Measurements from ENCODE around the gene ACLY.

The ACLY gene

DNA sequence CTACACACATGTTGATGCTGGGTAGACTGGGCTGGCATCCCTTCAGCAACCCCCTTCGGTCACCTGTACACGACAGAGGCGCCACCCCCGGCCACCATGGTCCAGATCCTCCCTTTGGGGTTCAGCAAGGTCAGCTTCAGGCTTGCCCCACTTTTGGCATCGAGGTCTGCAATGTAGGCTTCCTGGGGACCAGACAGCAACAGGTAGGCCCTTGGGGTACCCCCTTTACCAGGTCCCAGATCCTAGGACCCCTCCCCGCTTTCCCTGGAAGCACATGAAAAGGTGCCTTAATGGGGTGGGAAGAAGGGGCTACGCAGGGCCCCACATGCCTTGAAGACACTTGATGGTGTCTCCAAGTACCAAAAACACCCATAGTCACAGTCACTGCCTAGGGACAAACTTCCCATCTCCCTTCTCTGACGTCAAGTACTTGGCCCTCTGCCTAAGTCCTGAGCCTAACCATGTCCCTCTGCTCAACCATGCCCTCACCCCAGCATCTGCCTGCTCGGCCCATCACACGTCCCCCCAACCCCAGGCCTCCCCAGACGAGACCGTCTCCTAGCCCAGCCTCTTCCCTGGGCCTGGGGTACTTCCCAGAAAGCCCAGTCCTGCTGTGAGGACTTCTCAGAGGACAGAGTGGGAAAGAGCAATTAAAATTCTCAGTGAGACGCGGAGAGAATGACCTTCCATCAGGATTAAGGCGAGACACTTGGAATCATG, 12.1 kb downstream of the ACLY start (continued):
- TF ChIP-seq KLF17 (tag by site-specific recombination; IDR thresholded peaks at IDR 0.05): no peak
- TF ChIP-seq KLF10 (tag by site-specific recombination; IDR thresholded peaks at IDR 0.05): no peak
- no peak for TF ChIP-seq ZNF202 (tag by site-specific recombination; IDR thresholded peaks at IDR 0.05; ENCODE audit: borderline replicate concordance)
- TF ChIP-seq ZNF184 (tag by site-specific recombination; IDR thresholded peaks at IDR 0.05): no peak
- TF ChIP-seq PRDM10 (tag by site-specific recombination; IDR thresholded peaks at IDR 0.05): 0 out of 2 replicates have a peak, but pooled peaks have one; percentile 17
- no peak for TF ChIP-seq ZNF830 (tag by site-specific recombination; IDR thresholded peaks at IDR 0.05; ENCODE audit: low read depth)
- TF ChIP-seq ZNF24 (tag by site-specific recombination; IDR thresholded peaks at IDR 0.05): no peak
- TF ChIP-seq ZNF558 (tag by site-specific recombination; IDR thresholded peaks at IDR 0.05): no peak
- TF ChIP-seq ZNF629 (tag by site-specific recombination; IDR thresholded peaks at IDR 0.05): peak; percentile 53; the same call in 1 of the 2 replicates
- no peak for TF ChIP-seq ZNF132 (tag by site-specific recombination; IDR thresholded peaks at IDR 0.05; ENCODE audit: borderline replicate concordance)
- no peak for TF ChIP-seq ZNF645 (tag by site-specific recombination; IDR thresholded peaks at IDR 0.05)
- no peak for TF ChIP-seq ZNF510 (tag by site-specific recombination; IDR thresholded peaks at IDR 0.05; ENCODE audit: insufficient replicate concordance)
- TF ChIP-seq ZFP41 (tag by site-specific recombination; IDR thresholded peaks at IDR 0.05; ENCODE audit: borderline replicate concordance): no peak
- TF ChIP-seq ZNF610 (tag by site-specific recombination; IDR thresholded peaks at IDR 0.05; ENCODE audit: borderline replicate concordance): no peak
- no peak for TF ChIP-seq WT1 (tag by site-specific recombination; IDR thresholded peaks at IDR 0.05)
- no peak for TF ChIP-seq ZNF777 (tag by site-specific recombination; IDR thresholded peaks at IDR 0.05; ENCODE audit: borderline replicate concordance)
- TF ChIP-seq ZNF449 (tag by site-specific recombination; IDR thresholded peaks at IDR 0.05): no peak
- no peak for TF ChIP-seq ZNF335 (tag by site-specific recombination; conservative IDR thresholded peaks at IDR 0.05)
- no peak for TF ChIP-seq ZNF404 (tag by site-specific recombination; IDR thresholded peaks at IDR 0.05)
- no peak for TF ChIP-seq ZNF514 (tag by site-specific recombination; IDR thresholded peaks at IDR 0.05)
- TF ChIP-seq ZFP37 (tag by site-specific recombination; IDR thresholded peaks at IDR 0.05): no peak
- no peak for TF ChIP-seq SP7 (tag by site-specific recombination; IDR thresholded peaks at IDR 0.05)
- peak; percentile 74 for TF ChIP-seq SCRT1 (tag by site-specific recombination; IDR thresholded peaks at IDR 0.05; ENCODE audit: borderline replicate concordance)
- peak; percentile 56 for TF ChIP-seq ZBTB17 (tag by site-specific recombination; IDR thresholded peaks at IDR 0.05)
- TF ChIP-seq ZNF473 (tag by site-specific recombination; IDR thresholded peaks at IDR 0.05): no peak
- peak; percentile 88 for TF ChIP-seq SCRT2 (tag by site-specific recombination; IDR thresholded peaks at IDR 0.05)
- 0 out of 2 replicates have a peak, but pooled peaks have one; percentile 16 for TF ChIP-seq ZIC2 (tag by site-specific recombination; IDR thresholded peaks at IDR 0.05)
- no peak for TF ChIP-seq TRIM28 (IDR thresholded peaks at IDR 0.05; ENCODE audit: borderline replicate concordance, low read length)

Measured in HEK293 (cell line).